H1 (cell line): ENCODE measurements around the gene KRTAP10-3.

Experiments used
- ASH2L ChIP-seq: fragments of 200-600, 300-600 bp; sonication (generic); IDR thresholded peaks from one replicate; pipeline ENCODE4 v1.7.1; 2017; ENCODE audit warnings: low read length
- CEBPB ChIP-seq: IDR thresholded peaks from 2 replicates; pipeline ENCODE4 v1.6.1; 2012; ENCODE audit warnings: low read depth, low read length
- CTCF ChIP-seq, 3 experiments: IDR thresholded peaks; 1 replicate in 2 of 3; 2 replicates in 1 of 3; pipeline versions ENCODE4 v1.5.1 to v1.6.1; 2011; ENCODE audit warnings: low read length in 3 of 3, mild to moderate bottlenecking in 3 of 3, inconsistent platforms in 2 of 3, low read depth in 1 of 3, moderate library complexity in 1 of 3; ENCODE audit not compliant: insufficient read depth in 1 of 3; ENCODE audit errors: control extremely low read depth in 1 of 3
- EZH2 ChIP-seq: fragments of 200-600 bp; sonication (generic); IDR thresholded peaks from 2 replicates; pipeline ENCODE4 v1.7.1; 2012; ENCODE audit warnings: low read depth, mild to moderate bottlenecking, moderate library complexity, low read length, inconsistent platforms; ENCODE audit not compliant: severe bottlenecking
- MAX ChIP-seq: IDR thresholded peaks from 2 replicates; pipeline ENCODE4 v1.6.1; 2012; ENCODE audit warnings: inconsistent platforms
- NRF1 ChIP-seq: IDR thresholded peaks from 2 replicates; pipeline ENCODE4 v1.6.1; 2011; ENCODE audit warnings: mild to moderate bottlenecking, low read depth, low read length, improper control_type of control experiment
- POLR2AphosphoS5 ChIP-seq: IDR thresholded peaks from 2 replicates; pipeline ENCODE4 v1.6.1; 2011; ENCODE audit warnings: low read depth, low read length
- RAD21 ChIP-seq, 2 experiments: IDR thresholded peaks in 1 of 2; conservative IDR thresholded peaks in 1 of 2; 2 replicates each; pipeline ENCODE4 v1.6.1; 2011; ENCODE audit warnings: low read depth in 2 of 2, low read length in 2 of 2, improper control_type of control experiment in 1 of 2, inconsistent platforms in 1 of 2, mild to moderate bottlenecking in 1 of 2, moderate library complexity in 1 of 2
- SP1 ChIP-seq: IDR thresholded peaks from 2 replicates; pipeline ENCODE4 v1.6.1; 2011; ENCODE audit warnings: low read depth, low read length
- SUZ12 ChIP-seq: fragments of 200-600 bp; sonication (generic); IDR thresholded peaks from 2 replicates; pipeline ENCODE4 v1.6.1; 2012; ENCODE audit warnings: mild to moderate bottlenecking, inconsistent platforms, low read length, moderate library complexity, mixed read lengths
- ZNF274 ChIP-seq: IDR thresholded peaks from 2 replicates; pipeline ENCODE4 v1.7.0; 2012; ENCODE audit warnings: low read length, borderline replicate concordance; ENCODE audit errors: extremely low read depth

GRCh38 chr21:44568261-44568660 is 9.7 kb upstream of the KRTAP10-3 start:
- TF ChIP-seq POLR2AphosphoS5 (no peak), CTCF (IDR thresholded peaks at IDR 0.05; ENCODE audit: control extremely low read depth in 1 of 3, insufficient read depth in 1 of 3, low read depth in 1 of 3, low read length in 3 of 3) (no peak), CEBPB (no peak), MAX (no peak), NRF1 (no peak), EZH2 (no peak), SUZ12 (no peak), ASH2L (no peak), ZNF274 (no peak), SP1 (no peak), RAD21 (IDR thresholded peaks at IDR 0.05 in 1 of 2, conservative IDR thresholded peaks at IDR 0.05 in 1 of 2; ENCODE audit: low read depth in 2 of 2, low read length in 2 of 2) (no peak)
